ENCODE results near the gene SEPHS1.
"Not testable (repeated sequence)": the region's sequence is repeated elsewhere in the genome, so short reads cannot be mapped to it uniquely, and the experiment has no call there.

SEPHS1 gene

DNA sequence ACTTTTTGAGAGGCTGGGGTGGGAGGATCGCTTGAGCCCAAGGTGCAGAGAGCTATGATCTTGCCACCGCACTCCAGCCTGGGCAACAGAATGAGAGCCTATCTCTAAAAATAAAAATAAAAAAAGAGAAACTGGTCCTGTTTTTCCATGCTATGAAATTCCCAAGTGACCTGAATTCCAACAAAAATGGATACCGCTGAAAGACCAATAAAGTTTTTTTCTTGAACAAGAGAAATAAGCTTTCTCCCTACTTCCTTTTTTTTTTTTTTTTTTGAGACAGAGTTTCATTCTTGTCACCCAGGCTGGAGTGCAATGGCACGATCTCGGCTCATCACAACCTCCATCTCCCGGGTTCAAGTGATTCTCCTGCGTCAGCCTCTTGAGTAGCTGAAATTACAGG is 12.5 kb upstream of the SEPHS1 start:
- DNase-seq, result no peak

- DNase-seq, result no peak
Measured at GRCh38 chr10:13356392-13356791, 8.3 kb upstream of the SEPHS1 start.

DNA sequence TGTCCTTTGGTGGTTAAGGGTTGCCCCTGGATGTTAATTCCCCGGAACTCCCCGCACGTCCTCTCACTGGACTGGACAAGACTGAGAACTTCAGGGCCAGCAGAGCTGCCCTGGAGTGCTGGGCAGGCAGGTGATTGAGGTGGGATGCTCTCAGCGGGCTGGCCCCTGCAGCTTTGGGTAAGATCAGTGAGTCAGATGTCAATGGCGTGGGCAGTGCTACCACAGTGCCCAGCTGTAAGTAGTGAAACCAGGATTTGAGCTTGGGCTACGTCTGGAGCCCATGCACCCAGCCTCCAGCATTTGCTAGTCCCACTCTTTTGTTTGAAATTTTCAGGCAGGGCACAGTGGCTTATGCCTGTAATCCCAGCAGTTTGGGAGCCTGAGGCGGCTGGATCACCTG is 6.7 kb upstream of the SEPHS1 start:
- DNase-seq, result no peak

DNA sequence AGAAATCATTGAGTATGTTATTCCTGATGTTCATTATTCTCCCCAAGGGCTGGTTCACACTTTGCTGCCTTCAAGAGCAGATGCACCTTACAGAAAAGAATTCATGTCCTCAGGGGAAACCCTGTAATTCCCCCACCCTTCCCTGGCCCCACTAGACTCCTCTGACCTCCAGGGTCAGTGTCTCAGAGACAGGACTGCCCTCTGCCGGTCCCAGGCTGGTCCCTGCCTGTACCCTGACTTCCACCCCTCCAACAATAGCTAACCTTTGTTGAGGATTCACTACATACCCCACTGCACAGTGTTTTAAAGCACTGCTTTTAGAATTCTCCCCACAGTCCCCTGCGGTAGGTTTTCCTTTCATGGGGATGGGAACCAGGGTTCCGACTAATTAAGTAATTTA is 4.4 kb upstream of the SEPHS1 start:
- DNase-seq, result no peak

GRCh38 chr10:13351340-13351915 is 3.3 kb upstream of the SEPHS1 start:
- DNase-seq, result peak; percentile 33 to 35

- DNase-seq, result peak; percentile 44 to 55
Measured at GRCh38 chr10:13349463-13350274, 1.6 kb upstream of the SEPHS1 start.

DNA sequence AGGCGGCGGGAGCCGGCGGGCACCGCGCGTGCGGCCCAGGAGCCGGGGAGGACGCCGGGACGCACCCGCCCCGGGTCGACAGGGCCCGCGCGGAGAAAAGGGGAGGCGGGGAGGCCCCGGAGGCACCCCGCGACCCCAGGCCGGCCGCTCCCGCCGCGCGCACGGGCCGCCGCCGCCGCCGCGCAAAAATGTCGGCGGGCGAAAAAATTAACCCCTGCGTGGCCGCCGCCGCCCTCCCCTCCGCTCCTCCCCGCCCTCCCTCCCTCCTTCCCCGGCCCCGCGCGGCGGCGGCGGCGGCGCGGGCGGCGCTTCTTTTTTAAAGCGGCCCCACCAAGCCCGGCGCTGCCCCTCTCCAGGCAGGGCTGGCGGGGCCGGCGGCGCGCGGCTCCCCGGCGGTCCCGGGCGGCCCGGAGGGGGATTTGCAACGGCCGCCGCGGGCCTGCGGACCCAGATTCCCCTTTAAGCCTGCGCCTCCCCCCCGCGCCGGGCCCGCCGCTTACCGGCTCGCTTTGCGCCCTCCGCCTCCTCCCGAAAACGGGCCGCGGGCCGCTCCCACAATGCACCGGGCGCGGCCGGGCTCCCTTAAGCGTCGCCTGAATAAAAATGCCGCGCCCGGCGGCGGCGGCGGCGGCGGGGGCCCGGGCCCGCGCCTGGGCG is 465 bp downstream of the SEPHS1 start:
- peak; percentile 81 to 85 for DNase-seq

DNA sequence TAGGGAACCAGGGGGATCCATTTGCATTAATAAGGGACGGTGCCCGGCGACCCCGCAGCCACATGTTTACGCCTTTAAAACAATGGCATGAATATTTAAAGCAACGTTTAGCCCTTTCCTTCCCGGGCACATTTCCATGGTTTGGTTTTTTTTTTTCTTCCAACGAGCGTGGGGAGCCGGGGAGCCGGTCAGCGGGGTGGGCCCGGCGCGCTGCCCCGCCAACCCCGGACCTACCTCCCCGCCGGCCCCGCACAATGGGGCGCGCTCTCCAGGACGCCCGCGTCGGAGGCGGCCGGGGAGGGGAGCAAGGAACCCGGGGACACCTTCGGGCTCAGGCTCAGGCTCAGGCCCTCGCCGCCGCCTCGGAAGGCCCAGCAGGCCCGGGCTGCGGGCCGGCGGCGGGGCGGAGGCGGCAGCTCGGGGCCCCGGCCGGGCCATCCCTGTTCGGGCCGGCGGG is 1.0 kb downstream of the SEPHS1 start:
- peak in 1 of 2 experiments; percentile 26 for DNase-seq

GRCh38 chr10:13346283-13347042 is 1.6 kb downstream of the SEPHS1 start:
- no peak for DNase-seq

DNA sequence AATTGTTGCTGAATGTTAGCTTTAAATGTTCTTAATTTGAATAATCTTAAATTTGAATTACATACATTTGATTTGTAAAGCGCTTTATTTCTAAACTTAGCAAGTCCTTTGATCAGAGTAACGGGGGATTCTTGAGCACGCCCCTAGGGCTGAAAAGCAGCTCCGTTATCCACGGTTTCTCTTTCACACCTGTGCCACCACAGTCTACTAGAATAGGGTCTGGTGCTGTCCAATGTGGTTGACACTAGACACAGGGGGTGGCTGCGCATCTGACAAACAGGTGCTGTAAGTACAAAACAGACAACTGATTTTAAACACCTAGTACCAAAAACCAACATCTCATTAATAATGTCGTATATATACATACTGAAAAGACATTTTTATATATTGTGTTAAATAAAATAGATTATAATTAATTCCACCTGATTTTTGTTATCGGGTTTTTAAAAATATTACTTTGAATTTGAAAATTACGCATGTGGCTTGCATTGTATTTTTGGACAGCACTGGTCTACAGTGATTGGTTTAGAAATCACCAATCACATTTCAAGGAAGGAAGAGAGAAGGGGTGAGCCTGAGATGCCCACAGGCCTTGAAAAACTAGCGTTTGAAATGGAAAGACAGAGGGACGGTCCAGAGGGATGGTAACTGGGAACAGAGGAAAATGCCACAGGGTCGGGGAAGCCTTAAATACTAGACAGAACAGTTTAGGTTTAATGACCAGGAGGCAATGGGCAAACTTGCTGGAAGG is 7.3 kb downstream of the SEPHS1 start:
- peak in 1 of 2 experiments; percentile 34 for DNase-seq

- no peak for DNase-seq
Measured at GRCh38 chr10:13340068-13340467, 8.0 kb downstream of the SEPHS1 start.

DNA sequence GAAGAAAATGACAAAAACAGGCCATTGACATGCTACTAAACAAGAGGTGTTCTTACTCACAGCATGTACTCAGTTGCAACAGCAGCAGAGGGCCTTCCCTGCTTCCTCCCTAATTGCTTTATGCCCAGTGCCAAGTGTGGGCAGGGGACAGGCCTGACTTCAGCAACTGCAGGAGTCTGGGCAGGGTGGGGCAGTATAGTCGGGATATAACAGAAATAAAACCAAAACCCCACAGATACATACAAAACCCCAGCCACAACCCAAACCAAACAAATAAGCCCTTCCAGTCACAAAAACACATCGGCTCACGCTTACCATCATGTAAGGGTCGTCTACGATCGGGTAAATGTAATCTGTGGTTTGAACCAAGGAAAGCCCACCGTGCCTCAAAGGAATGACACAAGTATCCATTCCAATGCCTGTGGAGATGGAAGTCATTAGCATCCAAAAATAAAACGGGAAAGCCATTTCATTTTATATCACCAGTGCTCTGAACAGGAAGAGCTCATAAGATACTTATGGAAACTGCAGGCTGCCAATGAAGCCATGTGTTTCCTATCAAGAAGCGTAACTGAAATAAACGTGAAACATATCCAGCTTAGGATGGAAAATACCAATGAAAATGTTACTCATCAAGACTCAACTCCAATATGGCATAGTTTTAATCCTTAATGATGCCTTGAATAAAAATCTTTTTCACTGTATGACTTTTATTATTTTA is 9.5 kb downstream of the SEPHS1 start:
- DNase-seq, result no peak

DNA sequence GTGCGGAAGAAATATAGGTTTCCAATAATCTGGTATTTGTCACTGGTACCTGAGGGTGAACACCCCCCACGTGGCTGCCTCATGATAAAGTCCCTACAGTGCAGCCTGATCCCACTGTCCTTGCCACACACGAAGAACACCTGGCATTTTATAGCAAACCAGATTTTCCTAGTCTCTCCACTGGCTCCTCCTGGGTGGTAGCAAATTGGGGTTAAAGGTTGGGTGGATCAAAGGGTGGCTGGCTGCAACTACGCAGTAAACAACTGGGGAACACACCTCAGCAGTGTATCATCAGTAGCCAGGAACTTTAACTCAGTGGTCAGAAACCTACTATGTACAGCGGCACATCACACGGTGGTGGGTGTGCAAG is 10.3 kb downstream of the SEPHS1 start:
- DNase-seq, result no peak

GRCh38 chr10:13337128-13337826 is 10.8 kb downstream of the SEPHS1 start:
- no peak for DNase-seq

DNA sequence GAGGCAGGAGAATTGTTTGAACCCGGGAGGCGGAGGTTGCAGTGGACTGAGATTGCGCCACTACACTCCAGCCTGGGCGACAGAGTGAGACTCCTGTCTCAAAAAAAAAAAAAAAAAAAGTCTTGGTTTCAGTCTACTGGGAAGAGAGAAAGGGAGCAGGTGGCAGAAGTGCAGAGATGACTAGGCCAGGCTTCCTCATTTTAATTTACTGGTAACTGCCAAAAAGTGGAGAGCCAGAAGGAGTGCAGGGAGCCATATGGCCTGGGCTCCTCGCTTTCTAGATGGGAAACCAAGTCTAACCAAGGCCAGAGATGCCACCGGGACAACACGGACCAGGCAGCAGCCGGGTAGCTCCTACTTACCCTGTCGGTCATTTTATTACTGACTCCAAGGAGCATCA is 12.2 kb downstream of the SEPHS1 start:
- no peak for DNase-seq

GRCh38 chr10:13334556-13334955 is 13.5 kb downstream of the SEPHS1 start:
- DNase-seq, result no peak

- DNase-seq, result no peak
Measured at GRCh38 chr10:13331646-13332045, 16.4 kb downstream of the SEPHS1 start.

DNA sequence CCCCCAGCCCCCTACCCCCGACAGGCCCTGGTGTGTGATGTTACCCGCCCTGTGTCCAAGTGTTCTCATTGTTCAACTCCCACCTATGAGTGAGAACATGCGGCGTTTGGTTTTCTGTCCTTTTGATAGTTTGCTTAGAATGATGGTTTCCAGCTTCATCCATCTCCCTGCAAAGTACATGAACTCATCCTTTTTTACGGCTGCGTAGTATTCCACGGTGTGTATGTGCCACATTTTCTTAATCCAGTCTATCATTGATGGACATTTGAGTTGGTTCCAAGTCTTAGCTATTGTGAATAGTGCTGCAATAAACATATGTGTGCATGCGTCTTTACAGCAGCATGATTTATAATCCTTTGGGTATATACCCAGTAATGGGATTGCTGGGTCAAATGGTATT is 17.1 kb downstream of the SEPHS1 start:
- DNase-seq, result not testable (repeated sequence)

DNA sequence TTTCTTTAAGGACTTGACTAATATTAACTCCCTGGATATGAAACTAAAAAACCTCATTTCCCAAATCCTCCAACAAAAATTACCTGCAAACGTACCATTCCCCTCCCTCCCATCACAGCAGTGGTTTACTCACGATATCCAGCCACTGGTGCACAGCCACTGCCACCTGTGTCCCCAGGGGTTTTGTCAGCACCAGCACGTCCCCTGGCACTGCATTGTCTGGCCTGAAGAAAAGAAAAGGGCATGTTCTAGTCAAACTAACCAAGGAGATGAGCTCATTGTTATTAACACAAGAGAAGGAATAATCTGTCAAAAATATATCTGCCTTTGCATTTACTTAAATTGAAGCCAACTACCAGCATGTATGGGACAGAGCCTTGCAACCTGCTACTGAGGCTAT is 18.5 kb downstream of the SEPHS1 start:
- no peak for DNase-seq

DNA sequence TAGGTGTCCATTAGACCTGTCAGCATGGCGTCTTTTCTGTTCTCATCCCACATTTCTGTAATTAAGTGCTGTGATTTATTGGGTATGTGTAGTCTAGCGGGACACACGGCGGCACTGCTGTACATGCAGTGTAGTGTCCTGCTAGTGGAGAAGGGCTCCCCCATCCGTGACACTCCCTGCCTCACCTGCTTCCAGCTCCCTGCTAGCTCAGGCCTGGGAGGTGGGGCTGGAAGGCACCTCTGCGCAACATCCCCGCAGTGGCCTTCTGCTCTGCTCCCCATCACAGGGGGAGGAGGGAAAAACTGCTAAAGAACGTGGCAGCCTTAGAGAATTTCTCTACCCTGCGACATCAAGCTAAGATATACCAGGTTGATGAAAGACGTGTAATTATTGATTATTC is 19.5 kb downstream of the SEPHS1 start:
- no peak for DNase-seq

DNA sequence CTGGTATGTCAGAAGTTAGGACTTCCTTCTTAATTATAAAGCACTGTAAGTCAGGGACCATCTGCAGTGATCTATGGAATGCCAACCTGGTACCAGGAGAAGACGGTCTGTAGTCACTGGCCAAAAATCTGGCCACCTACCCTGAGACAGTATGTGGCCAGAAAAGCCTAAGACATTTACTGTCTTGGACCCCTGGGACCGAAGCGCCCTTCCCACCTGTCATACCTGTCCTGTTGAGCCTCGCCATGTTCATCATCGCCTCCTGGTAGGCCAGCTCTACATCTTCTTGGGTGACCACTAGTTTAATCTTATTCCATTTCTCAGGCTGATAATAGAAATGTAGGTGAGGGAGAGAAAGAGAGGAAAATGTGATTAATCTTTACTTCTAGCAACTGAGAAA is 20.0 kb downstream of the SEPHS1 start:
- no peak for DNase-seq

Data from activated T-cell treated with anti-CD3 and anti-CD28 coated beads, Interleukin-2, amount 50 U/mL, for 48 hours (primary cell).